ENCODE measurements around the gene BRIP1. TPM values are rescaled to one million over a fixed set of nuclear protein-coding genes. Genes with fewer than 3 reads are reported as not detected.
A peak's percentile ranks its signal among the peaks of the same experiment; 100 is the strongest.

BRIP1 gene
- total and polyA plus RNA-seq, 2 donors (not counting 3 experiments of a cell fraction or from before 2014, with no cell fraction given) = 1.8 to 12.1 TPM

DNA sequence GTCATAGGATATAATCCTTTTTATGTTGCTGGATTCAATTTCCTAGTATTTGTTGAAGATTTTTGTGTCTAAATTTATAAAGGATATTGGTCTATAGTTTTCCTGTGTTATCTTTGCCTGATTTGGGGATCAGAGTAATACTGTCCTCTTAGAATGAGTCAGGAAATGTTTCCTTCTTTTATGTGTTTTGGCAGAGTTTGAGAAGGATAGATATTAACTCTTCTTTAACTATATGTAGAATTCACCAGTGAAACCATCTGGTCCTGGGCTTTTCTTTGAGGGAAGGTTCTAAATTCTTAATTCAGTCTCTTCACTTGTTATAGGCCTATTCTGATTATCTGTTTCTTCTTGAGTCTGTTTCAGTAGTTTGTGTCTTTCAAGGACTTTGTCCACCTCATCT, 206.0 kb downstream of the BRIP1 start:
- H4K20me1 ChIP-seq (replicated peaks; ENCODE audit: control insufficient read depth, extremely low read depth, insufficient read depth, low read length) = no peaks in the 10 kb centered on the region
- TF ChIP-seq, protein P1, sequence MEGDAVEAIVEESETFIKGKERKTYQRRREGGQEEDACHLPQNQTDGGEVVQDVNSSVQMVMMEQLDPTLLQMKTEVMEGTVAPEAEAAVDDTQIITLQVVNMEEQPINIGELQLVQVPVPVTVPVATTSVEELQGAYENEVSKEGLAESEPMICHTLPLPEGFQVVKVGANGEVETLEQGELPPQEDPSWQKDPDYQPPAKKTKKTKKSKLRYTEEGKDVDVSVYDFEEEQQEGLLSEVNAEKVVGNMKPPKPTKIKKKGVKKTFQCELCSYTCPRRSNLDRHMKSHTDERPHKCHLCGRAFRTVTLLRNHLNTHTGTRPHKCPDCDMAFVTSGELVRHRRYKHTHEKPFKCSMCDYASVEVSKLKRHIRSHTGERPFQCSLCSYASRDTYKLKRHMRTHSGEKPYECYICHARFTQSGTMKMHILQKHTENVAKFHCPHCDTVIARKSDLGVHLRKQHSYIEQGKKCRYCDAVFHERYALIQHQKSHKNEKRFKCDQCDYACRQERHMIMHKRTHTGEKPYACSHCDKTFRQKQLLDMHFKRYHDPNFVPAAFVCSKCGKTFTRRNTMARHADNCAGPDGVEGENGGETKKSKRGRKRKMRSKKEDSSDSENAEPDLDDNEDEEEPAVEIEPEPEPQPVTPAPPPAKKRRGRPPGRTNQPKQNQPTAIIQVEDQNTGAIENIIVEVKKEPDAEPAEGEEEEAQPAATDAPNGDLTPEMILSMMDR (IDR thresholded peaks at IDR 0.05; ENCODE audit: extremely low read depth in 1 of 2, insufficient read depth in 1 of 2, low read depth in 1 of 2, low read length in 2 of 2) = no peak
- no peak for TF ChIP-seq MAX (IDR thresholded peaks at IDR 0.05; ENCODE audit: insufficient read depth, insufficient read length)
- TF ChIP-seq FOS (IDR thresholded peaks at IDR 0.05; ENCODE audit: borderline replicate concordance, insufficient read depth, low read length) = peak; percentile 5
- no peak for TF ChIP-seq GATA2 (IDR thresholded peaks at IDR 0.05; ENCODE audit: insufficient read depth, insufficient read length, low read depth, low read length)
- no peaks in the 10 kb centered on the region for H3K9me1 ChIP-seq (replicated peaks; ENCODE audit: control insufficient read depth, extremely low read depth, insufficient read depth, low read length)
- H3K4me1 ChIP-seq (ENCODE audit: control insufficient read depth, extremely low read depth, insufficient read depth, low read length) = peaks cover 33% of the 10 kb centered on the region
- no peaks in the 10 kb centered on the region for H3K79me2 ChIP-seq (ENCODE audit: control insufficient read depth, insufficient read depth, low read length)
- H3K27me3 ChIP-seq (ENCODE audit: control insufficient read depth in 2 of 2, insufficient read depth in 2 of 2, low read length in 2 of 2) = no peaks in the 10 kb centered on the region
- CTCF ChIA-PET = interaction anchor here (1.2 kb wide), 1 partner anchor 179 kb away, joined by 3 read pairs; no protein-coding TSS in a partner anchor
- H3K4me2 ChIP-seq (ENCODE audit: insufficient read depth, low read length) = peak overlapping the region; percentile 41
- no peak overlapping the region for H3K4me3 ChIP-seq (replicated peaks in 1 of 3; ENCODE audit: insufficient read depth in 1 of 3, low read depth in 1 of 3, low read length in 3 of 3)
- no TSS peak for BruUV-seq (replicated peaks)
- no peak overlapping the region for H3K27ac ChIP-seq (ENCODE audit: insufficient read depth, low read depth, low read length)
- no peak overlapping the region for H2AFZ ChIP-seq (ENCODE audit: low read depth, low read length)
- dilution Hi-C loops (cut with MboI; ENCODE audit: extremely low pct_ligation_motif_present, low sequenced_read_pairs) = no loop called here
- POLR2A ChIA-PET = no interaction called here
- FAIRE-seq (no peak), DNase-seq (ENCODE audit: low read depth, low spot score) (peak; percentile 17)
- H3K9ac ChIP-seq (replicated peaks; ENCODE audit: extremely low read depth, insufficient read depth, low read length) = no peak overlapping the region
- no peaks in the 10 kb centered on the region for H3K9me3 ChIP-seq (replicated peaks; ENCODE audit: control insufficient read depth, insufficient read depth, low read length)
- no peaks in the 10 kb centered on the region for H3K36me3 ChIP-seq (ENCODE audit: control insufficient read depth in 2 of 2, extremely low read depth in 1 of 2, insufficient read depth in 2 of 2, low read length in 2 of 2)
- intact Hi-C loops (cut with micrococcal nuclease) = no loop called here

- Histone ChIP-seq H3K27me3 (ENCODE audit: control insufficient read depth in 2 of 2, insufficient read depth in 2 of 2, low read length in 2 of 2) (no peaks in the 10 kb centered on the region), H3K9me1 (replicated peaks; ENCODE audit: control insufficient read depth, extremely low read depth, insufficient read depth, low read length) (no peaks in the 10 kb centered on the region), H3K9ac (replicated peaks; ENCODE audit: extremely low read depth, insufficient read depth, low read length) (no peak overlapping the region), H3K4me2 (ENCODE audit: insufficient read depth, low read length) (peak overlapping the region; percentile 41), H3K4me3 (replicated peaks in 1 of 3; ENCODE audit: insufficient read depth in 1 of 3, low read depth in 1 of 3, low read length in 3 of 3) (no peak overlapping the region), H3K79me2 (ENCODE audit: control insufficient read depth, insufficient read depth, low read length) (no peaks in the 10 kb centered on the region), H3K4me1 (ENCODE audit: control insufficient read depth, extremely low read depth, insufficient read depth, low read length) (peaks cover 33% of the 10 kb centered on the region), H3K36me3 (ENCODE audit: control insufficient read depth in 2 of 2, extremely low read depth in 1 of 2, insufficient read depth in 2 of 2, low read length in 2 of 2) (no peaks in the 10 kb centered on the region), H3K27ac (ENCODE audit: insufficient read depth, low read depth, low read length) (no peak overlapping the region), H2AFZ (ENCODE audit: low read depth, low read length) (no peak overlapping the region), H3K9me3 (replicated peaks; ENCODE audit: control insufficient read depth, insufficient read depth, low read length) (no peaks in the 10 kb centered on the region), H4K20me1 (replicated peaks; ENCODE audit: control insufficient read depth, extremely low read depth, insufficient read depth, low read length) (no peaks in the 10 kb centered on the region)
- FAIRE-seq (no peak), DNase-seq (ENCODE audit: low read depth, low spot score) (peak; percentile 7)
- ChIA-PET CTCF (interaction anchor here (1.2 kb wide), 1 partner anchor 180 kb away, joined by 3 read pairs; no protein-coding TSS in a partner anchor), POLR2A (no interaction called here)
- dilution Hi-C loops (cut with MboI; ENCODE audit: extremely low pct_ligation_motif_present, low sequenced_read_pairs) (no loop called here), intact Hi-C loops (cut with micrococcal nuclease) (no loop called here)
- TF ChIP-seq EZH2 (IDR thresholded peaks at IDR 0.05; ENCODE audit: borderline replicate concordance, low read depth, low read length, severe bottlenecking) = no peak
- TF ChIP-seq, protein P1 (IDR thresholded peaks at IDR 0.05; ENCODE audit: extremely low read depth in 1 of 2, insufficient read depth in 1 of 2, low read depth in 1 of 2, low read length in 2 of 2) = no peak
- TF ChIP-seq FOS (IDR thresholded peaks at IDR 0.05; ENCODE audit: borderline replicate concordance, insufficient read depth, low read length) = no peak
- no peak for TF ChIP-seq GATA2 (IDR thresholded peaks at IDR 0.05; ENCODE audit: insufficient read depth, insufficient read length, low read depth, low read length)
- TF ChIP-seq MAX (IDR thresholded peaks at IDR 0.05; ENCODE audit: insufficient read depth, insufficient read length) = no peak
- TF ChIP-seq POLR2AphosphoS5 (IDR thresholded peaks at IDR 0.05; ENCODE audit: insufficient read depth, low read depth, low read length) = no peak
- no peak for TF ChIP-seq MYC (IDR thresholded peaks at IDR 0.05; ENCODE audit: low read depth, low read length)
- TF ChIP-seq POLR2A (IDR thresholded peaks at IDR 0.05; ENCODE audit: low read depth, low read length) = no peak
- no peak for TF ChIP-seq JUN (IDR thresholded peaks at IDR 0.05; ENCODE audit: borderline replicate concordance, insufficient read depth, insufficient read length, low read depth)
- no TSS peak for BruUV-seq (replicated peaks)
Observed at GRCh38 chr17:61656721-61657217, 206.6 kb downstream of the BRIP1 start.
